Measurements from ENCODE around the gene CFAP57. TPM values are rescaled to one million over a fixed set of nuclear protein-coding genes. Genes with fewer than 3 reads are reported as not detected.

Gene CFAP57
- total RNA-seq, 1 donor from 2014 or later: 0.17 TPM

DNA sequence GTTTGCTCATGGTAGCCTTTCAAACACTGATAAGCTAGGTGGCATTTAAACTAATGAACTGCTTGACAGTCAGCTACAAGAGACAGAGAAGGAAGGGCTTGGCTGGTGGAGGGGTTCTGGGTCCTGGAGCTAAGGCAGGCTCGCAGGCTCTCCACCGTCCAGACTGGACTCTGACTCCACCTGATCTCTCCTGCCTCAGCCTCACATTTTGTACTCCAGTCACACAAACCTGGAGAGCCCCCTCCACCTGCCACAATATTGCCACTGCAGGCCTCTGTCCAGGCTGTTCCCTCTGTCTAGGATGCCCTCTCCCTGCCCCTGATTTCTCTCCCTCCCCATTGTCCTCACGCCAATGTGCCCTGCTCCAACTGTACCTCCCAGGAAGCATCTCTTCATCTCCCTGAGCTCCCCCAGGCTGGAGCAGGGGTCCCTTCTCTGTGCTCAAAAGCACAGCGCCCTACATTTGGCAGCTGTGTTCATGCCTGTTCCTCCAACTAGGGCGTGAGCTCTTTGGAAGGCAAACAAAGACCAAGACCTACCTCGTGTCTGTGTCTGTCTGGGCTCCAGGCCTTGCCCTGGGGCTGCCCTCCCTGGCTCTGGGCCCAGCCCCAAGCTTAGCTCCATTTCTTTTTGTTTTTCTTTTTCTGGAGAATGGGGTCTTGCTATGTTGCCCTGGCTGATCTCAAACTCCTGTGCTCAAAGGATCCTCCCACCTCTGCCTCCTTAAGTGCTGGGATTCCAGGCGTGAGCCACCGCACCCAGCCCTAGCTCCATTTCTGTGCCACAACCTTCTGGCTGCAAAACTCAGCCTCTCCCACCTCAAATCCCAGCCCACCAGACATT is 131.6 kb downstream of the CFAP57 start:
- DNase-seq (peak; percentile 42), ATAC-seq (no peak)
- Histone ChIP-seq H3K27me3 (no peaks in the 10 kb centered on the region), H3K27ac (peak overlapping the region; percentile 17), H3K9me3 (no peaks in the 10 kb centered on the region), H3K4me1 (peaks cover 33% of the 10 kb centered on the region), H3K4me3 (peak overlapping the region; percentile 48), H3K36me3 (no peaks in the 10 kb centered on the region)
- TF ChIP-seq, protein P1, sequence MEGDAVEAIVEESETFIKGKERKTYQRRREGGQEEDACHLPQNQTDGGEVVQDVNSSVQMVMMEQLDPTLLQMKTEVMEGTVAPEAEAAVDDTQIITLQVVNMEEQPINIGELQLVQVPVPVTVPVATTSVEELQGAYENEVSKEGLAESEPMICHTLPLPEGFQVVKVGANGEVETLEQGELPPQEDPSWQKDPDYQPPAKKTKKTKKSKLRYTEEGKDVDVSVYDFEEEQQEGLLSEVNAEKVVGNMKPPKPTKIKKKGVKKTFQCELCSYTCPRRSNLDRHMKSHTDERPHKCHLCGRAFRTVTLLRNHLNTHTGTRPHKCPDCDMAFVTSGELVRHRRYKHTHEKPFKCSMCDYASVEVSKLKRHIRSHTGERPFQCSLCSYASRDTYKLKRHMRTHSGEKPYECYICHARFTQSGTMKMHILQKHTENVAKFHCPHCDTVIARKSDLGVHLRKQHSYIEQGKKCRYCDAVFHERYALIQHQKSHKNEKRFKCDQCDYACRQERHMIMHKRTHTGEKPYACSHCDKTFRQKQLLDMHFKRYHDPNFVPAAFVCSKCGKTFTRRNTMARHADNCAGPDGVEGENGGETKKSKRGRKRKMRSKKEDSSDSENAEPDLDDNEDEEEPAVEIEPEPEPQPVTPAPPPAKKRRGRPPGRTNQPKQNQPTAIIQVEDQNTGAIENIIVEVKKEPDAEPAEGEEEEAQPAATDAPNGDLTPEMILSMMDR (IDR thresholded peaks at IDR 0.05): no peak
- intact Hi-C loops (cut with DNase I): no loop called here

Small RNA genes within 50 kb of the gene (microRNA-seq; reads per million reads assigned to microRNA genes)
- not detected for gene MIR6733 (ENCODE audit: borderline microRNAs expressed)

Other genes with a start within 250 kb of the CFAP57 start
- gene SLC2A1, start 213.5 kb upstream of the CFAP57 start, total RNA-seq: 12.9 TPM
- 28.1 TPM for gene EBNA1BP2, start within 50 bp of the CFAP57 start, total RNA-seq
- gene TMEM125, start 97.7 kb downstream of the CFAP57 start, total RNA-seq: 188 TPM
- gene C1orf210, start 113.3 kb downstream of the CFAP57 start, total RNA-seq: 18.9 TPM
- 59.4 TPM for gene TIE1, start 128.7 kb downstream of the CFAP57 start, total RNA-seq
- gene MPL, start 165.5 kb downstream of the CFAP57 start, total RNA-seq: 0.61 TPM
- 1.8 TPM for gene CDC20, start 186.7 kb downstream of the CFAP57 start, total RNA-seq
- 98.9 TPM for gene ELOVL1, start 195.7 kb downstream of the CFAP57 start, total RNA-seq
- 37.3 TPM for gene MED8, start 217.5 kb downstream of the CFAP57 start, total RNA-seq
- gene SZT2, start 217.6 kb downstream of the CFAP57 start, total RNA-seq: 70.4 TPM

All from upper lobe of right lung (tissue), 1 donor.